Ovary (tissue), 3 donors: Measurements from ENCODE around the gene MAP3K7CL.

Source experiments
- POLR2A ChIP-seq: fragments of 450-650 bp; IDR thresholded peaks from one replicate; pipeline ENCODE4 v1.6.1; 2017; ENCODE audit warnings: antibody characterized with exemption, mild to moderate bottlenecking, moderate library complexity
- TF ChIP-seq, protein P1 (sequence below), 3 donors: fragments of 450-650 bp in 2 of 3; fragments of 200-600 bp in 1 of 3; IDR thresholded peaks; one replicate each; pipeline versions ENCODE4 v1.5.1 to v1.8.0; 2016 to 2022; ENCODE audit warnings: antibody characterized with exemption in 3 of 3, mild to moderate bottlenecking in 1 of 3
- donor health status: DM: no; HTN: no; CAD: no.

DNA sequence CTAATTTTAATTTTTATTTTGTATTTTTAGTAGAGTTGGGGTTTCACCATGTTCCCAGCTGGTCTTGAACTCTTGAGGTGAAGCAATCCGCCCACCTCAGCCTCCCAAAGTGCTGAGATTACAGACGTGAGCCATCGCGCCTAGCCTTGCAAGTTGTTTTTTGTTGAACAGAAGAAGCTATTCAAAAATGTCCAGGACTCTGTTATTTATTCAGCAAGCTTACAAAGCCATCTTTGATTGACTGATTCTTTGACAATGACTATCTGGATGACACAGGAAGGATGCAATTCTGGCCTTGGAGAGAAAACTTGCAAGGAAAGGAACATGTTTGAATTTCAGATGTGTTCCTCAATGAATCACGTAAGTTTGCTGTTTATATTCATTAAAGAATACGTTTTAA is 63.5 kb downstream of the MAP3K7CL start:
- TF ChIP-seq POLR2A = no peak
- TF ChIP-seq, protein P1, sequence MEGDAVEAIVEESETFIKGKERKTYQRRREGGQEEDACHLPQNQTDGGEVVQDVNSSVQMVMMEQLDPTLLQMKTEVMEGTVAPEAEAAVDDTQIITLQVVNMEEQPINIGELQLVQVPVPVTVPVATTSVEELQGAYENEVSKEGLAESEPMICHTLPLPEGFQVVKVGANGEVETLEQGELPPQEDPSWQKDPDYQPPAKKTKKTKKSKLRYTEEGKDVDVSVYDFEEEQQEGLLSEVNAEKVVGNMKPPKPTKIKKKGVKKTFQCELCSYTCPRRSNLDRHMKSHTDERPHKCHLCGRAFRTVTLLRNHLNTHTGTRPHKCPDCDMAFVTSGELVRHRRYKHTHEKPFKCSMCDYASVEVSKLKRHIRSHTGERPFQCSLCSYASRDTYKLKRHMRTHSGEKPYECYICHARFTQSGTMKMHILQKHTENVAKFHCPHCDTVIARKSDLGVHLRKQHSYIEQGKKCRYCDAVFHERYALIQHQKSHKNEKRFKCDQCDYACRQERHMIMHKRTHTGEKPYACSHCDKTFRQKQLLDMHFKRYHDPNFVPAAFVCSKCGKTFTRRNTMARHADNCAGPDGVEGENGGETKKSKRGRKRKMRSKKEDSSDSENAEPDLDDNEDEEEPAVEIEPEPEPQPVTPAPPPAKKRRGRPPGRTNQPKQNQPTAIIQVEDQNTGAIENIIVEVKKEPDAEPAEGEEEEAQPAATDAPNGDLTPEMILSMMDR (IDR thresholded peaks at IDR 0.05) = no peak
